Fibroblast of pulmonary artery (primary cell): Measurements from ENCODE around the gene LRRC32.

Experiments
- DNase-seq: peaks from one replicate; pipeline ENCODE4 v3.0.0-alpha.2; 2010; ENCODE audit warnings: low read depth
- H3K4me3 ChIP-seq: replicated peaks from 2 replicates; pipeline ENCODE4 v1.5.1; 2011; ENCODE audit warnings: low read depth, mild to moderate bottlenecking, control low read depth, low read length, moderate library complexity
- CTCF ChIP-seq: IDR thresholded peaks from 2 replicates; pipeline ENCODE4 v1.5.1; 2011; ENCODE audit warnings: mild to moderate bottlenecking, control low read depth, low read length, inconsistent platforms; ENCODE audit errors: missing control alignments

Gene LRRC32

GRCh38 chr11:76637491-76638269, 32.9 kb downstream of the LRRC32 start:
- no peak for DNase-seq
- H3K4me3 ChIP-seq = no peak overlapping the region
- TF ChIP-seq CTCF = no peak

GRCh38 chr11:76636826-76637460, 33.6 kb downstream of the LRRC32 start:
- no peak for DNase-seq
- no peak for TF ChIP-seq CTCF
- H3K4me3 ChIP-seq = no peak overlapping the region

GRCh38 chr11:76635991-76636738, 34.4 kb downstream of the LRRC32 start:
- no peak overlapping the region for H3K4me3 ChIP-seq
- no peak for DNase-seq
- TF ChIP-seq CTCF = no peak

GRCh38 chr11:76634886-76635285, 35.7 kb downstream of the LRRC32 start:
- DNase-seq = no peak
- no peak for TF ChIP-seq CTCF
- no peak overlapping the region for H3K4me3 ChIP-seq

- no peak for TF ChIP-seq CTCF
- DNase-seq = no peak
- H3K4me3 ChIP-seq = no peak overlapping the region
Observed at GRCh38 chr11:76632492-76632891, 38.1 kb downstream of the LRRC32 start.

GRCh38 chr11:76631566-76632308, 38.8 kb downstream of the LRRC32 start:
- no peak overlapping the region for H3K4me3 ChIP-seq
- TF ChIP-seq CTCF = no peak
- no peak for DNase-seq
